Activated T-helper 17 cell treated with anti-CD3 and anti-CD28 coated beads, Interleukin-2, amount 50 U/mL, for 72 hours (primary cell): ENCODE results near the gene CHRM2. TPM values are rescaled to one million over a fixed set of nuclear protein-coding genes. Genes with fewer than 3 reads are reported as not detected.

ENCODE experiments used
- ATAC-seq: fragments of 150-1000 bp; cut with Tn5 transposase; replicated peaks from 2 replicates; pipeline ENCODE4 v1.10.0; 2021; ENCODE audit warnings: mild to moderate bottlenecking, moderate library complexity
- H3K27ac Mint-ChIP-seq: one replicate; pipeline ENCODE4 v1.8.0; 2022; ENCODE audit warnings: mixed read lengths
- H3K27me3 Mint-ChIP-seq: one replicate; pipeline ENCODE4 v1.8.0; 2022; ENCODE audit warnings: mixed read lengths
- H3K36me3 Mint-ChIP-seq: one replicate; pipeline ENCODE4 v1.8.0; 2022; ENCODE audit warnings: low read depth, mild to moderate bottlenecking, mixed read lengths
- H3K4me1 Mint-ChIP-seq: one replicate; pipeline ENCODE4 v1.8.0; 2022; ENCODE audit warnings: mixed read lengths
- H3K4me3 Mint-ChIP-seq: one replicate; pipeline ENCODE4 v1.8.0; 2022; ENCODE audit warnings: mild to moderate bottlenecking, mixed read lengths
- H3K9me3 Mint-ChIP-seq: one replicate; pipeline ENCODE4 v1.8.0; 2022; ENCODE audit warnings: mixed read lengths
- total RNA-seq, 2 donors: library from RNA; stranded (reverse); gene quantifications; one replicate each; pipeline ENCODE4 v1.2.3, GENCODE V29; 2022

CHRM2 gene
- total RNA-seq, 2 donors from 2014 or later, result not detected

- no peak for ATAC-seq
- Mint-ChIP-seq H3K27me3 (no peaks in the 10 kb centered on the region), H3K36me3 (no peaks in the 10 kb centered on the region), H3K4me3 (no peak overlapping the region), H3K4me1 (no peaks in the 10 kb centered on the region), H3K9me3 (peaks cover 18% of the 10 kb centered on the region), H3K27ac (no peak overlapping the region)
Observed at GRCh38 chr7:136958016-136958415, 89.6 kb downstream of the CHRM2 start.

DNA sequence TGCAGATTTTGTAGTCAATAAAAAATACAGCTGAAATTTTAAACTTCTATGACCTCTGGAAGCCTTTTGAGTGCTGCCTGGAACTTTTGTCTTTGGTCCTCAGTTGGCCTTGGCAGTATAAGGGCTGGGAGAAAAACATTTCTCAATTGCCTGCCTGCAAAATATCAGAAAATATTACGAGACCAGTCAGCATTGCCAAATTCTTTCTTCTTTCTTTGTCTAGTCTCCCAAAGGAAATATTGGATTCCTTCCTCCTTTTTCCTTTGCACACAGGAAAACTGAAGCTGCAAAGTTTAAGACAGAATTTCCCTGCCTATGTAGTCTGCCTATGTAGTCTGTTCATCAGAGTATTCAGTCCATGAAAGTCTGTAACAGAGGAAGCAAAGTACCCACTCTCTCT, 95.9 kb downstream of the CHRM2 start:
- H3K36me3 Mint-ChIP-seq, result no peaks in the 10 kb centered on the region

GRCh38 chr7:136966825-136967224, 98.4 kb downstream of the CHRM2 start:
- H3K4me3 Mint-ChIP-seq, result no peak overlapping the region
- no peaks in the 10 kb centered on the region for H3K36me3 Mint-ChIP-seq
- H3K9me3 Mint-ChIP-seq, result no peaks in the 10 kb centered on the region
- H3K4me1 Mint-ChIP-seq, result no peaks in the 10 kb centered on the region
- H3K27ac Mint-ChIP-seq, result no peak overlapping the region
- ATAC-seq, result no peak
- H3K27me3 Mint-ChIP-seq, result no peaks in the 10 kb centered on the region

More for the DNA sequence above, 95.9 kb downstream of the CHRM2 start:
- H3K4me1 Mint-ChIP-seq, result no peaks in the 10 kb centered on the region
- ATAC-seq, result no peak
- no peak overlapping the region for H3K4me3 Mint-ChIP-seq
- peaks cover 8% of the 10 kb centered on the region for H3K9me3 Mint-ChIP-seq
- H3K27me3 Mint-ChIP-seq, result no peaks in the 10 kb centered on the region
- no peak overlapping the region for H3K27ac Mint-ChIP-seq

DNA sequence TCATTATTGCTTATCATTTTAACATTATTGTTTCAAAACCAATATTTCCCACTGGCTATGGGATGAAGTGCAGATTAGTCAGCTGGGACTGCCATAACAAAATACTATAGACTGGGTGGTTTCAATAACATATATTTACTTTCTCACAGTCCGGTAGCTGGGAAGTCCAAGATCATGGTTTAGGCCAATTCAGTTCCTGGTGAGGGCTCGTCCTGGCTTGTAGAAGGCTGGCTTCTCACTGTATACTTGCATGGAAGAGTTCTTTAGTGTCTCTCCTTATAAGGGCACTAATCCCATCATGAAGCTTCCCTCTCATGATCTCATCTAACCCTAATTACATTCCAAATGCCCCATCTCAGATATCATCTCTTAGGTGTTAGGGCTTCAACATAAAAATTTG, 101.3 kb downstream of the CHRM2 start:
- H3K36me3 Mint-ChIP-seq, result no peaks in the 10 kb centered on the region
- no peak overlapping the region for H3K27ac Mint-ChIP-seq
- no peaks in the 10 kb centered on the region for H3K4me1 Mint-ChIP-seq
- H3K4me3 Mint-ChIP-seq, result no peak overlapping the region
- no peaks in the 10 kb centered on the region for H3K9me3 Mint-ChIP-seq
- no peaks in the 10 kb centered on the region for H3K27me3 Mint-ChIP-seq
- ATAC-seq, result no peak

- H3K4me1 Mint-ChIP-seq, result no peaks in the 10 kb centered on the region
- H3K27me3 Mint-ChIP-seq, result no peaks in the 10 kb centered on the region
- no peaks in the 10 kb centered on the region for H3K36me3 Mint-ChIP-seq
- no peaks in the 10 kb centered on the region for H3K9me3 Mint-ChIP-seq
- H3K4me3 Mint-ChIP-seq, result no peak overlapping the region
- no peak for ATAC-seq
- no peak overlapping the region for H3K27ac Mint-ChIP-seq
Observed at GRCh38 chr7:136971776-136972175, 103.3 kb downstream of the CHRM2 start.

DNA sequence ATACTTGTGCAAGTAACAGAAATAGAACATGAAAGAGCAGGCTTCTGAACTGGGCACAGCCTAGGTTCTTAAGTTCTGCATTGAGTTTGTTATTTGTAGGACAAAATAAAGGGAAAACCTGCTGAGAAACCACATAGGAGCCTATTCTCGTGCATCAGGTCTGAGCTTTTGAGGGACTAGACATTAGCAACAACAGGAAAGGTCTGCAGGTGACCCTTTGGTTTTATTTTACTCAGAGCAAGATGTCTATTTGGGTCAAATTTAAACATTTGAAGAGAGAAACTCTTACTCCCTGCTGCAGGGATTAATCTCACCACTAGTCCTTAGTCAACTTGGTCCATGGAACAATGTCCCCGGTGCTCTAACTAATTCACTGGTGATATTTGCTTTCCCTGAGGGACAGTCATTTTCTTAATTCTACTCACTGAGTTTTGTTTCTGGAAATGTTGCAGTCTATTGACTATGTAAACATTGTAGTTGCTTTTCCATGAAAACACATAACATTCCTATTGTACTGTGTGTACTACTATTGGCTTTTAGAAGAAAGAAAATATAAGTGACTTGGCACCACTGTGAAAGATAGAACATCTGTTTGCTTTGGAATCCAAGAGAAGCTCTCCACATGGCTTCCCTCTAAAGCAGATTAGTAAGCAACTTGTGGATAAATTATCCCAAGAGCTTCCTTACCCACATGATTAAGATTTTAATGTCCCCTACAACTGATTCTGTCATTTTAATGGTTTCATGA, 108.2 kb downstream of the CHRM2 start:
- no peak overlapping the region for H3K4me3 Mint-ChIP-seq
- no peaks in the 10 kb centered on the region for H3K36me3 Mint-ChIP-seq
- H3K9me3 Mint-ChIP-seq, result peaks cover 4% of the 10 kb centered on the region

GRCh38 chr7:136993377-136993776, 124.9 kb downstream of the CHRM2 start:
- Mint-ChIP-seq H3K27me3 (no peaks in the 10 kb centered on the region), H3K36me3 (no peaks in the 10 kb centered on the region), H3K9me3 (peaks cover 5% of the 10 kb centered on the region), H3K4me3 (no peak overlapping the region), H3K27ac (no peak overlapping the region), H3K4me1 (no peaks in the 10 kb centered on the region)
- ATAC-seq, result no peak

More for the DNA sequence above, 108.2 kb downstream of the CHRM2 start:
- H3K27ac Mint-ChIP-seq, result no peak overlapping the region
- no peaks in the 10 kb centered on the region for H3K4me1 Mint-ChIP-seq
- H3K27me3 Mint-ChIP-seq, result no peaks in the 10 kb centered on the region
- no peak for ATAC-seq

- H3K4me1 Mint-ChIP-seq, result no peaks in the 10 kb centered on the region
- H3K4me3 Mint-ChIP-seq, result no peak overlapping the region
- no peaks in the 10 kb centered on the region for H3K36me3 Mint-ChIP-seq
- H3K9me3 Mint-ChIP-seq, result no peaks in the 10 kb centered on the region
- ATAC-seq, result no peak
- H3K27me3 Mint-ChIP-seq, result no peaks in the 10 kb centered on the region
- H3K27ac Mint-ChIP-seq, result no peak overlapping the region
Observed at GRCh38 chr7:136997735-136998134, 129.3 kb downstream of the CHRM2 start.

- H3K4me3 Mint-ChIP-seq, result no peak overlapping the region
- no peaks in the 10 kb centered on the region for H3K27me3 Mint-ChIP-seq
- no peaks in the 10 kb centered on the region for H3K4me1 Mint-ChIP-seq
- no peak for ATAC-seq
- H3K27ac Mint-ChIP-seq, result no peak overlapping the region
- H3K9me3 Mint-ChIP-seq, result peaks cover under 1% of the 10 kb centered on the region
- H3K36me3 Mint-ChIP-seq, result no peaks in the 10 kb centered on the region
Observed at GRCh38 chr7:136998495-136998894, 130.0 kb downstream of the CHRM2 start.

DNA sequence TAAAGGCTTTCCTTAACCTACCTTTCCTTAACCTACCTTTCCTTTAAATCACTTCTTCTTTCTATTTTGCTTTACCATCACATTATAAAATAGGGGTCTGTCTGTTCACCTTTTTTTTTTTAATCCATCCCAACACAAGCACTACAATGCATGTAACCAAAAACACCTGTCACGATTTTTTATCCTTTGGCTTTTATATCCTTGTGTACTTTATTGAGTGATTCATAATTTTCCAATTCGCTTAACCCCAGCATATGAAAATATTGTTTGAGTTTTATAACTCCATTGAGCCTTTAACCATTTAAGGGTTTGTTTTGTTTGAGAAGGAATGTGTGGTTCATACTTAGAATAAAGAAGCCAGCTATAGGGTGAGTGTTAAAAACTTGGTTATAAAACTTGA, 132.2 kb downstream of the CHRM2 start:
- H3K4me1 Mint-ChIP-seq, result no peaks in the 10 kb centered on the region
- no peak overlapping the region for H3K4me3 Mint-ChIP-seq
- no peak overlapping the region for H3K27ac Mint-ChIP-seq
- no peak for ATAC-seq
- no peaks in the 10 kb centered on the region for H3K36me3 Mint-ChIP-seq
- peaks cover 9% of the 10 kb centered on the region for H3K9me3 Mint-ChIP-seq
- no peaks in the 10 kb centered on the region for H3K27me3 Mint-ChIP-seq

- Mint-ChIP-seq H3K27me3 (no peaks in the 10 kb centered on the region), H3K27ac (no peak overlapping the region), H3K9me3 (peaks cover 9% of the 10 kb centered on the region), H3K4me1 (no peaks in the 10 kb centered on the region), H3K36me3 (no peaks in the 10 kb centered on the region), H3K4me3 (no peak overlapping the region)
- ATAC-seq, result no peak
Observed at GRCh38 chr7:137001041-137001440, 132.6 kb downstream of the CHRM2 start.

DNA sequence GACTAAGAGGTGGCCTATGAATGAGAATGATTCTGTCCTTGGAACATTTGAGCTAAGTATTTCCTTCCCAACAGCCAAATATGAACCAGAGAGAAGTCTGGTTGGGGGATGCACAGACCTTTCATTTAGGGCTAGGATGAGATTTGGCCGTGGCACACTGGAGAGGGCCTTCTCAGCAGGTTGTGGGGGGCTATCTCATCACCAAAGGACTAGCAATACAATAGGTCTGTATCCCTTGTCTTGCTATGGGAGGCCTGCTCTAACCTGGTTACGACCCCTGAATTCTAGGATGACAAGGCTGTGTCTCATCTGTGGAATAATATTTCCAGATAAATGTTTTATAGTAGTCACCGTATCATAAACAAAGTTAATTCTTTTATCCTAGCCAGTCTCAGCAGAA, 133.0 kb downstream of the CHRM2 start:
- H3K27me3 Mint-ChIP-seq, result no peaks in the 10 kb centered on the region
- no peak overlapping the region for H3K27ac Mint-ChIP-seq
- no peaks in the 10 kb centered on the region for H3K36me3 Mint-ChIP-seq
- H3K4me1 Mint-ChIP-seq, result no peaks in the 10 kb centered on the region
- no peak for ATAC-seq
- H3K9me3 Mint-ChIP-seq, result peaks cover 9% of the 10 kb centered on the region
- no peak overlapping the region for H3K4me3 Mint-ChIP-seq

DNA sequence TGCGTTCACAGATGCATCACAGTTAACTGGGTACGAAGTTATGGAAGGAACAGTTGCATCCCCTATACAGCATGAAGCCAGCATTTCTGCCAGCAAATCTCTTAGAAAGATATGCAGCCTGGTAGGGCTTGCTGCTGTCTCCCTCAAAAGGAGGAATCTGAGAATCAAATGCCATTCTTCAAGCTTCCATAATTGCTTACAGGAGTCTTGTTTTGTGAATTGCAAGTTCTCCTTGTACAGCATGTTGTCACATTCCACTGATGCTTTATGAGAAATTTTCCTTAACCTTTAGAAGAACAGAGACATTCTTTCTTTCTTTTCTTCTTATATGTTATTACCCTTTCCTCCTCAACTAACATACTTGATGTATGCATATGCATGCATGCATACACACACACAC, 134.6 kb downstream of the CHRM2 start:
- ATAC-seq, result no peak
- Mint-ChIP-seq H3K36me3 (no peaks in the 10 kb centered on the region), H3K27ac (no peak overlapping the region), H3K4me3 (no peak overlapping the region), H3K9me3 (peaks cover 9% of the 10 kb centered on the region), H3K27me3 (no peaks in the 10 kb centered on the region), H3K4me1 (no peaks in the 10 kb centered on the region)

GRCh38 chr7:137003566-137003965, 135.1 kb downstream of the CHRM2 start:
- H3K4me3 Mint-ChIP-seq, result no peak overlapping the region
- H3K9me3 Mint-ChIP-seq, result peaks cover 9% of the 10 kb centered on the region
- H3K36me3 Mint-ChIP-seq, result no peaks in the 10 kb centered on the region
- no peak for ATAC-seq
- no peak overlapping the region for H3K27ac Mint-ChIP-seq
- no peaks in the 10 kb centered on the region for H3K4me1 Mint-ChIP-seq
- no peaks in the 10 kb centered on the region for H3K27me3 Mint-ChIP-seq

- no peak for ATAC-seq
- Mint-ChIP-seq H3K4me1 (no peaks in the 10 kb centered on the region), H3K27me3 (no peaks in the 10 kb centered on the region), H3K4me3 (no peak overlapping the region), H3K9me3 (peaks cover 9% of the 10 kb centered on the region), H3K36me3 (no peaks in the 10 kb centered on the region), H3K27ac (no peak overlapping the region)
Observed at GRCh38 chr7:137005873-137006272, 137.4 kb downstream of the CHRM2 start.

- no peak overlapping the region for H3K27ac Mint-ChIP-seq
- peaks cover 9% of the 10 kb centered on the region for H3K9me3 Mint-ChIP-seq
- no peak overlapping the region for H3K4me3 Mint-ChIP-seq
- no peaks in the 10 kb centered on the region for H3K36me3 Mint-ChIP-seq
- no peak for ATAC-seq
- H3K4me1 Mint-ChIP-seq, result no peaks in the 10 kb centered on the region
- no peaks in the 10 kb centered on the region for H3K27me3 Mint-ChIP-seq
Observed at GRCh38 chr7:137006293-137006692, 137.8 kb downstream of the CHRM2 start.
